ENCODE results near the gene OLR1. TPM values are rescaled to one million over a fixed set of nuclear protein-coding genes. Genes with fewer than 3 reads are reported as not detected.
"Not testable (repeated sequence)": the region's sequence is repeated elsewhere in the genome, so short reads cannot be mapped to it uniquely, and the experiment has no call there.

OLR1 gene
- total RNA-seq, 1 donor from 2014 or later = not detected

GRCh38 chr12:10194160-10194670, 22.3 kb upstream of the OLR1 start:
- FAIRE-seq (no peak), DNase-seq (ENCODE audit: low read depth) (no peak)
- TF ChIP-seq, protein P1, sequence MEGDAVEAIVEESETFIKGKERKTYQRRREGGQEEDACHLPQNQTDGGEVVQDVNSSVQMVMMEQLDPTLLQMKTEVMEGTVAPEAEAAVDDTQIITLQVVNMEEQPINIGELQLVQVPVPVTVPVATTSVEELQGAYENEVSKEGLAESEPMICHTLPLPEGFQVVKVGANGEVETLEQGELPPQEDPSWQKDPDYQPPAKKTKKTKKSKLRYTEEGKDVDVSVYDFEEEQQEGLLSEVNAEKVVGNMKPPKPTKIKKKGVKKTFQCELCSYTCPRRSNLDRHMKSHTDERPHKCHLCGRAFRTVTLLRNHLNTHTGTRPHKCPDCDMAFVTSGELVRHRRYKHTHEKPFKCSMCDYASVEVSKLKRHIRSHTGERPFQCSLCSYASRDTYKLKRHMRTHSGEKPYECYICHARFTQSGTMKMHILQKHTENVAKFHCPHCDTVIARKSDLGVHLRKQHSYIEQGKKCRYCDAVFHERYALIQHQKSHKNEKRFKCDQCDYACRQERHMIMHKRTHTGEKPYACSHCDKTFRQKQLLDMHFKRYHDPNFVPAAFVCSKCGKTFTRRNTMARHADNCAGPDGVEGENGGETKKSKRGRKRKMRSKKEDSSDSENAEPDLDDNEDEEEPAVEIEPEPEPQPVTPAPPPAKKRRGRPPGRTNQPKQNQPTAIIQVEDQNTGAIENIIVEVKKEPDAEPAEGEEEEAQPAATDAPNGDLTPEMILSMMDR (IDR thresholded peaks at IDR 0.05; ENCODE audit: insufficient read depth, low read length, severe bottlenecking) = no peak
- Histone ChIP-seq H3K36me3 (ENCODE audit: control insufficient read depth, insufficient read depth, low read length) (no peaks in the 10 kb centered on the region), H3K4me3 (ENCODE audit: low read depth, low read length) (no peak overlapping the region), H3K27me3 (ENCODE audit: control insufficient read depth, insufficient read depth, low read length) (no peaks in the 10 kb centered on the region)

DNA sequence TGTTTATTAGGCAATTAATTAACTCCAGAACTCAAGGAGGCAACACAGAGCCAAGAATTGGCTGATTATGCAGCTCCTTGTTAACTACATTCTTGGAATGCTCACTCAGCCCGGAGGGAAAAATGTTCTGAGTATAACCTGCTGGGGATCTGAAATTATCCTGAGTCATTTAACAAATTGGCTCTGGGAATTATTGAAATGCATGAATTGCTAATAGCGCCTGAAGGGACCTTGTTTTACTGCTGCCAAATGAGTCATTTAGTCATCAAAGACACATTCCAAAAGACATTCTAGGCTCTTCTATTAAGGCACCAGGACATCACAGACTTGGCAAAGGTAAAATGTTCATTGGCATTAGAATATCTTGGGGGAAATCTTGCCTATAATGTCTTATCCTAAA, 19.9 kb upstream of the OLR1 start:
- Histone ChIP-seq H3K27me3 (ENCODE audit: control insufficient read depth, insufficient read depth, low read length) (no peaks in the 10 kb centered on the region), H3K4me3 (ENCODE audit: low read depth, low read length) (no peak overlapping the region), H3K36me3 (ENCODE audit: control insufficient read depth, insufficient read depth, low read length) (no peaks in the 10 kb centered on the region)
- TF ChIP-seq, protein P1 (IDR thresholded peaks at IDR 0.05; ENCODE audit: insufficient read depth, low read length, severe bottlenecking) = no peak
- DNase-seq (ENCODE audit: low read depth) (peak; percentile 75), FAIRE-seq (no peak)

GRCh38 chr12:10190558-10191388, 18.8 kb upstream of the OLR1 start:
- Histone ChIP-seq H3K4me3 (ENCODE audit: low read depth, low read length) (no peak overlapping the region), H3K27me3 (ENCODE audit: control insufficient read depth, insufficient read depth, low read length) (no peaks in the 10 kb centered on the region), H3K36me3 (ENCODE audit: control insufficient read depth, insufficient read depth, low read length) (no peaks in the 10 kb centered on the region)
- TF ChIP-seq, protein P1 (IDR thresholded peaks at IDR 0.05; ENCODE audit: insufficient read depth, low read length, severe bottlenecking) = peak; percentile 89
- DNase-seq (ENCODE audit: low read depth) = peak; percentile 66
- FAIRE-seq = peak; percentile 94

GRCh38 chr12:10189653-10190052, 17.7 kb upstream of the OLR1 start:
- no peak for FAIRE-seq
- no peak for DNase-seq (ENCODE audit: low read depth)
- H3K36me3 ChIP-seq (ENCODE audit: control insufficient read depth, insufficient read depth, low read length) = no peaks in the 10 kb centered on the region
- no peak overlapping the region for H3K4me3 ChIP-seq (ENCODE audit: low read depth, low read length)
- H3K27me3 ChIP-seq (ENCODE audit: control insufficient read depth, insufficient read depth, low read length) = no peaks in the 10 kb centered on the region
- TF ChIP-seq, protein P1 (IDR thresholded peaks at IDR 0.05; ENCODE audit: insufficient read depth, low read length, severe bottlenecking) = no peak

- DNase-seq (ENCODE audit: low read depth) = not testable (repeated sequence)
These were observed 15.0 kb upstream of the OLR1 start for GRCh38 chr12:10186958-10187357.

DNA sequence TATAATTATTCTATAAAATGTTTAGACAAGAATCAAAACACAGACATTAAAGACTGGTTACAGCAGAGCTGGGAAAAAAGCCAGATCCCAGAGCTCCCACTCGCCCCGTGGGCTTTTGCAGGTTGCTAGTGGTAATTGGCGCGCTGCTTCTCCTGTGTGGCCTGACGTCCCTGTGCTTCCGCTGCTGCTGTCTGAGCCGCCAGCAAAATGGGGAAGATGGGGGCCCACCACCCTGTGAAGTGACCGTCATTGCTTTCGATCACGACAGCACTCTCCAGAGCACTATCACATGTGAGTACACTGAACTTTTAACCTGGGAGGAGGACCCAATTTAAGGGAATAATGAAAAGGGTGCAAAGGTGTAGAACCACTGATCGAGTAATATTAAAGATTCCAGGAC, 14.4 kb upstream of the OLR1 start:
- Histone ChIP-seq H3K36me3 (ENCODE audit: control insufficient read depth, insufficient read depth, low read length) (no peaks in the 10 kb centered on the region), H3K4me3 (ENCODE audit: low read depth, low read length) (no peak overlapping the region), H3K27me3 (ENCODE audit: control insufficient read depth, insufficient read depth, low read length) (no peaks in the 10 kb centered on the region)
- TF ChIP-seq, protein P1 (IDR thresholded peaks at IDR 0.05; ENCODE audit: insufficient read depth, low read length, severe bottlenecking) = no peak
- no peak for FAIRE-seq
- DNase-seq (ENCODE audit: low read depth) = no peak

More at GRCh38 chr12:10186958-10187357, 15.0 kb upstream of the OLR1 start:
- not testable (repeated sequence) for FAIRE-seq; H3K4me3 ChIP-seq (ENCODE audit: low read depth, low read length); H3K27me3 ChIP-seq (ENCODE audit: control insufficient read depth, insufficient read depth, low read length); H3K36me3 ChIP-seq (ENCODE audit: control insufficient read depth, insufficient read depth, low read length)
